ENCODE results near the gene PLEKHM2. TPM values are rescaled to one million over a fixed set of nuclear protein-coding genes. Genes with fewer than 3 reads are reported as not detected.

Gene PLEKHM2
- total RNA-seq, 4 donors from 2014 or later = 55.5 to 98.7 (median 61.9) TPM

- no peak overlapping the region for H3K4me3 ChIP-seq (ENCODE audit: low read depth, poor library complexity, severe bottlenecking)
- intact Hi-C loops (cut with DNase I; ENCODE audit: low total_unique reads) = no loop called here
- TF ChIP-seq CTCF (IDR thresholded peaks at IDR 0.05) (no peak), POLR2A (IDR thresholded peaks at IDR 0.05) (no peak)
- DNase-seq (ENCODE audit: low spot score in 2 of 2) = no peak
- 86 to 89% methylated on average over 7 of the region's 7 CpGs for WGBS, 2 donors
Measured at GRCh38 chr1:15739745-15740144, 55.6 kb downstream of the PLEKHM2 start.

GRCh38 chr1:15740924-15741850 lies 57.1 kb downstream of the PLEKHM2 start:
- TF ChIP-seq POLR2A (IDR thresholded peaks at IDR 0.05) (no peak), CTCF (IDR thresholded peaks at IDR 0.05) (no peak)
- H3K4me3 ChIP-seq (ENCODE audit: low read depth, poor library complexity, severe bottlenecking) = no peak overlapping the region
- peak; percentile 70 to 94 for DNase-seq (ENCODE audit: low spot score in 2 of 2)

GRCh38 chr1:15742339-15742801 lies 58.2 kb downstream of the PLEKHM2 start, which contains the start of gene TMEM82:
Gene TMEM82 (plus strand): TSS chr1:15742499. CDS start chr1:15742560, 61 bp downstream.
- DNase-seq (ENCODE audit: low spot score in 2 of 2) = no peak
- no peak for TF ChIP-seq POLR2A (IDR thresholded peaks at IDR 0.05)
- no peak for TF ChIP-seq CTCF (IDR thresholded peaks at IDR 0.05)
- 34 to 41% methylated on average over 14 of the region's 14 CpGs for WGBS, 2 donors
- intact Hi-C loops (cut with DNase I; ENCODE audit: low total_unique reads) = no loop called here
- H3K4me3 ChIP-seq (ENCODE audit: low read depth, poor library complexity, severe bottlenecking) = no peak within 1 kb of the TSS

More at GRCh38 chr1:15740924-15741850, 57.1 kb downstream of the PLEKHM2 start:
- WGBS, 2 donors = 46 to 49% methylated on average over 26 to 27 of the region's 27 CpGs
- intact Hi-C loops (cut with DNase I; ENCODE audit: low total_unique reads) = no loop called here

- DNase-seq (ENCODE audit: low spot score in 2 of 2) = no peak
- intact Hi-C loops (cut with DNase I; ENCODE audit: low total_unique reads) = no loop called here
- H3K4me3 ChIP-seq (ENCODE audit: low read depth, poor library complexity, severe bottlenecking) = no peak overlapping the region
- TF ChIP-seq POLR2A (IDR thresholded peaks at IDR 0.05) (no peak), CTCF (IDR thresholded peaks at IDR 0.05) (no peak)
- WGBS, 2 donors = 78 to 88% methylated on average over 24 to 27 of the region's 30 CpGs
Measured at GRCh38 chr1:15744122-15744679, 60.1 kb downstream of the PLEKHM2 start.

- WGBS, 2 donors = 72 to 75% methylated on average over 7 to 8 of the region's 8 CpGs
- intact Hi-C loops (cut with DNase I; ENCODE audit: low total_unique reads) = no loop called here
- TF ChIP-seq POLR2A (IDR thresholded peaks at IDR 0.05) = no peak
- TF ChIP-seq CTCF (IDR thresholded peaks at IDR 0.05) = no peak
Measured at GRCh38 chr1:15747378-15747777, 63.3 kb downstream of the PLEKHM2 start.

More at GRCh38 chr1:15747378-15747777, 63.3 kb downstream of the PLEKHM2 start:
- DNase-seq (ENCODE audit: low spot score in 2 of 2) = no peak
- H3K4me3 ChIP-seq (ENCODE audit: low read depth, poor library complexity, severe bottlenecking) = no peak overlapping the region

Data from lower leg skin (tissue), 4 donors.